Measurements from ENCODE around the gene RNF148.

GRCh38 chr7:122673951-122674350 is 28.8 kb downstream of the RNF148 start:
- TF ChIP-seq POLR2A (IDR thresholded peaks at IDR 0.05) (no peak), CTCF (IDR thresholded peaks at IDR 0.05) (no peak)

Measured in upper lobe of left lung (tissue), 4 donors.